CD8-positive, alpha-beta memory T cell (primary cell): Measurements from ENCODE around the gene LRRC42. TPM values are rescaled to one million over a fixed set of nuclear protein-coding genes. Genes with fewer than 3 reads are reported as not detected.
A peak's percentile ranks its signal among the peaks of the same experiment; 100 is the strongest.
"Not testable (repeated sequence)": the region's sequence is repeated elsewhere in the genome, so short reads cannot be mapped to it uniquely, and the experiment has no call there.

ENCODE experiments used
- CTCF ChIA-PET: fragments of 350-600 bp; sonication (Branson Sonifier 250); formaldehyde crosslinking; loops from one replicate; lab custom pipeline; 2021; ENCODE audit warnings: antibody characterized with exemption; lab: Charles Lee
- POLR2A ChIA-PET: fragments of 350-600 bp; sonication (Branson Sonifier 250); formaldehyde crosslinking; loops from one replicate; lab custom pipeline; 2021; ENCODE audit warnings: antibody characterized with exemption; lab: Charles Lee
- DNase-seq, 5 donors: peaks; one replicate each; pipeline versions ENCODE4 v3.0.0 to v3.0.0-alpha.2; 2020 to 2022; ENCODE audit warnings: mixed read lengths in 1 of 5
- H3K27ac ChIP-seq: one replicate; pipeline ENCODE4 v1.7.0; 2013; ENCODE audit warnings: low read depth, mild to moderate bottlenecking, low read length, moderate library complexity
- H3K27me3 ChIP-seq: 2 replicates; pipeline ENCODE4 v1.7.0; 2013; ENCODE audit warnings: low read length, mild to moderate bottlenecking; ENCODE audit not compliant: insufficient read depth, poor library complexity, severe bottlenecking
- H3K36me3 ChIP-seq: 2 replicates; pipeline ENCODE4 v1.7.0; 2013; ENCODE audit warnings: mild to moderate bottlenecking, low read length, moderate library complexity; ENCODE audit not compliant: insufficient read depth
- H3K4me1 ChIP-seq: 2 replicates; pipeline ENCODE4 v1.7.0; 2013; ENCODE audit warnings: mild to moderate bottlenecking, low read length, moderate library complexity; ENCODE audit not compliant: insufficient read depth
- H3K4me3 ChIP-seq: 2 replicates; pipeline ENCODE4 v1.7.0; 2013; ENCODE audit warnings: mild to moderate bottlenecking, low read length
- H3K9me3 ChIP-seq: 2 replicates; pipeline ENCODE4 v1.7.0; 2013; ENCODE audit warnings: mild to moderate bottlenecking, low read length
- H3K27ac Mint-ChIP-seq, 8 donors: one replicate each; pipeline ENCODE4 v1.8.0; 2020 to 2021; ENCODE audit warnings: mixed read lengths in 8 of 8, mild to moderate bottlenecking in 6 of 8, inconsistent platforms in 3 of 8, moderate library complexity in 3 of 8
- H3K27me3 Mint-ChIP-seq, 2 donors: one replicate each; pipeline ENCODE4 v1.8.0; 2020 to 2021; ENCODE audit warnings: mixed read lengths in 2 of 2, mild to moderate bottlenecking in 1 of 2, moderate library complexity in 1 of 2
- H3K36me3 Mint-ChIP-seq, 3 donors: one replicate each; pipeline ENCODE4 v1.8.0; 2020 to 2021; ENCODE audit warnings: mixed read lengths in 3 of 3, inconsistent platforms in 1 of 3, mild to moderate bottlenecking in 1 of 3
- H3K4me1 Mint-ChIP-seq, 3 donors: one replicate each; pipeline ENCODE4 v1.8.0; 2020 to 2021; ENCODE audit warnings: mixed read lengths in 3 of 3, inconsistent platforms in 1 of 3, mild to moderate bottlenecking in 1 of 3
- H3K4me3 Mint-ChIP-seq, 7 donors: one replicate each; pipeline ENCODE4 v1.8.0; 2020 to 2021; ENCODE audit warnings: mixed read lengths in 7 of 7, mild to moderate bottlenecking in 6 of 7, moderate library complexity in 4 of 7, inconsistent platforms in 2 of 7
- H3K9me3 Mint-ChIP-seq, 5 donors: one replicate each; pipeline ENCODE4 v1.8.0; 2020 to 2022; ENCODE audit warnings: mixed read lengths in 5 of 5, mild to moderate bottlenecking in 3 of 5, moderate library complexity in 2 of 5, inconsistent platforms in 1 of 5
- polyA plus RNA-seq: library from polyadenylated mRNA; unstranded; fragments of 300-500 nt; fragmentation: Illumina TruSeq; gene quantifications from one replicate; pipeline ENCODE4 v1.2.3, GENCODE V29; 2021
- total RNA-seq, 2 experiments: library from RNA; stranded (reverse); gene quantifications; one replicate each; pipeline ENCODE4 v1.2.3, GENCODE V29; 2021

LRRC42 gene
- total and polyA plus RNA-seq, 3 experiments from 2014 or later: 8.3 to 25.7 (median 23.6) TPM

DNA sequence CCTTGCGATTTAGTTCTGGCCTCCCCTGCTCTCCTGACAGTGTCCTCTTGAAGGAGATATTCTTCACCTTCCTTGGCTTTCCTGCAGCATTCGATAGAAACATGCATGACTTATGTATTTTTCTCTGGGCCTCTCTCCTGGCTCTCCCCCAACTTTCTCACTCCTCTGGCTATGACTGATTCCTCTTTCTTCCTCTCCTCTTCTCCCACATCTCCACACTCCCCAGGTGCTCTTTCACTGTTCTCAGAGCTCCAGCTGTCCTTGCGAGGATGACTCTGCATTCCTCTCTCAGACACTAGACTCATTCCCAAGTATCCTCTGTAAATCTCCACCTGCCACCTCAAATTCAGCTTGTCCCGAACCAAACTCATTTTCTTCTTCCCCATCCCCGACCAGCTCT lies 18.0 kb downstream of the LRRC42 start:
- no peak overlapping the region for H3K27ac Mint-ChIP-seq
- no peaks in the 10 kb centered on the region for H3K4me1 ChIP-seq
- H3K9me3 ChIP-seq: no peaks in the 10 kb centered on the region

GRCh38 chr1:53966794-53967193 lies 20.6 kb downstream of the LRRC42 start:
- Histone ChIP-seq H3K27ac (no peak overlapping the region), H3K36me3 (peaks cover 39% of the 10 kb centered on the region), H3K4me3 (no peak overlapping the region), H3K4me1 (no peaks in the 10 kb centered on the region), H3K9me3 (no peaks in the 10 kb centered on the region), H3K27me3 (no peaks in the 10 kb centered on the region)
- H3K27me3 Mint-ChIP-seq: peaks cover 0 to 2% of the 10 kb centered on the region in 2 donors
- H3K27ac Mint-ChIP-seq: no peak overlapping the region
- no peaks in the 10 kb centered on the region for H3K4me1 Mint-ChIP-seq
- ChIA-PET POLR2A (no interaction called here), CTCF (interaction anchor here (1.6 kb wide), 1 partner anchor 106 kb away, joined by 4 read pairs; no protein-coding TSS in a partner anchor)
- no peak for DNase-seq
- H3K9me3 Mint-ChIP-seq: no peaks in the 10 kb centered on the region
- no peak overlapping the region for H3K4me3 Mint-ChIP-seq
- H3K36me3 Mint-ChIP-seq: peaks cover 4 to 75% (median 30%) of the 10 kb centered on the region in 3 donors

More for the DNA sequence above, 18.0 kb downstream of the LRRC42 start:
- POLR2A ChIA-PET: no interaction called here
- no peak for DNase-seq
- H3K27ac ChIP-seq: no peak overlapping the region
- Mint-ChIP-seq H3K4me3 (no peak overlapping the region), H3K27me3 (no peaks in the 10 kb centered on the region), H3K4me1 (no peaks in the 10 kb centered on the region), H3K36me3 (peaks cover 4 to 81% (median 25%) of the 10 kb centered on the region in 3 donors), H3K9me3 (no peaks in the 10 kb centered on the region)
- H3K36me3 ChIP-seq: peaks cover 46% of the 10 kb centered on the region
- H3K4me3 ChIP-seq: no peak overlapping the region
- CTCF ChIA-PET: interaction anchor here (2.3 kb wide), 1 partner anchor 19 kb away, joined by 7 read pairs; the partner anchor contains the start of genes IFT25 and LRRC42
- no peaks in the 10 kb centered on the region for H3K27me3 ChIP-seq

- Histone ChIP-seq H3K9me3 (no peaks in the 10 kb centered on the region), H3K36me3 (peaks cover 31% of the 10 kb centered on the region), H3K4me1 (no peaks in the 10 kb centered on the region), H3K4me3 (no peak overlapping the region), H3K27me3 (no peaks in the 10 kb centered on the region), H3K27ac (no peak overlapping the region)
- no peak overlapping the region for H3K4me3 Mint-ChIP-seq
- no peaks in the 10 kb centered on the region for H3K9me3 Mint-ChIP-seq
- H3K4me1 Mint-ChIP-seq: no peaks in the 10 kb centered on the region
- H3K27me3 Mint-ChIP-seq: peaks cover 0 to 2% of the 10 kb centered on the region in 2 donors
- H3K36me3 Mint-ChIP-seq: peaks cover 4 to 68% (median 30%) of the 10 kb centered on the region in 3 donors
- no peak for DNase-seq
- CTCF ChIA-PET: no interaction called here
- POLR2A ChIA-PET: no interaction called here
- H3K27ac Mint-ChIP-seq: peak overlapping the region in 2 of 8 donors; percentile 52 to 63
These were observed 21.4 kb downstream of the LRRC42 start for GRCh38 chr1:53967409-53968124.

DNA sequence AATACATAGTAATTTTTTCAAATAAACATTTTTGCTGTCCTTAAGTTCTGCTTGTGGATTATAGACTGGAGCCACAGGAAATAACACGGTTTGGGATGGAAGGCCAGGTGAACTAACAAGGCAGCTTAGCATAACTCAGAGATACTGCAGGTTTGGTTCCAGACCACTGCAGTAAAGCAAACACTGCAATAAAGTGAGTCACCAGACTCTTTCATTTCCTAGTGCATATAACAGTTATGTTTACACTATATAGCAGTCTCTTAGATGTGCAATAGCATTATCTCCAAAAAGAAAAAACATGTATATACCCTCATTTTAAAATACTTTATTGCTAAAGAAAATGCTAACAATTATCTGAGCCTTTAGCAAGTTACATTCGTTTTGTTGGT lies 22.0 kb downstream of the LRRC42 start:
- no peak for DNase-seq
- Mint-ChIP-seq H3K27ac (peak overlapping the region in 1 of 8 donors; percentile 15), H3K36me3 (peaks cover 4 to 63% (median 32%) of the 10 kb centered on the region in 3 donors), H3K4me3 (no peak overlapping the region), H3K9me3 (no peaks in the 10 kb centered on the region), H3K27me3 (peaks cover 0 to 2% of the 10 kb centered on the region in 2 donors), H3K4me1 (no peaks in the 10 kb centered on the region)
- Histone ChIP-seq H3K27ac (no peak overlapping the region), H3K27me3 (no peaks in the 10 kb centered on the region), H3K9me3 (no peaks in the 10 kb centered on the region), H3K4me3 (no peak overlapping the region), H3K36me3 (peaks cover 26% of the 10 kb centered on the region), H3K4me1 (no peaks in the 10 kb centered on the region)
- ChIA-PET CTCF (no interaction called here), POLR2A (no interaction called here)

DNA sequence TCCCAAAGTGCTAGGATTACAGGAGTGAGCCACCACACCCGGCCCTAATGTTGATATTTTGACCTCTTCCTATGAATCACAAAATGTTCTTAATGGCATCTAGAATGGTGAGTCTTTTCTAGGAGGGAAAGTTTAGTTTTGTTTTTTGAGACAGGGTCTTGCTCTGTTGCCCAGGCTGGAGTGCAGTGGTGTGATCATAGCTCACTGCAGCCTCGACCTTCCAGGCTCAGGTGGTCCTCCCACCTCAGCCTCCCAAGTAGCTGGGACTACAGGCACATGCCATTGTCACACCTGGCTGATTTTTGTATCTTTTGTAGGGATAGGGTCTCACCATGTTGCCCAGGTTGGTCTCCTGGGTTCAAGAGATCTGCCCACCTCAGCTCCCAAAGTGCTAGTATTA lies 23.2 kb downstream of the LRRC42 start:
- H3K9me3 ChIP-seq, H3K4me1 Mint-ChIP-seq, H3K27ac Mint-ChIP-seq, DNase-seq, H3K27ac ChIP-seq, H3K9me3 Mint-ChIP-seq, H3K27me3 Mint-ChIP-seq, H3K4me3 ChIP-seq, CTCF ChIA-PET, H3K4me1 ChIP-seq, POLR2A ChIA-PET, H3K27me3 ChIP-seq, H3K4me3 Mint-ChIP-seq: not testable (repeated sequence)
- peaks cover 3 to 53% (median 32%) of the 10 kb centered on the region in 3 donors for H3K36me3 Mint-ChIP-seq
- peaks cover 21% of the 10 kb centered on the region for H3K36me3 ChIP-seq

DNA sequence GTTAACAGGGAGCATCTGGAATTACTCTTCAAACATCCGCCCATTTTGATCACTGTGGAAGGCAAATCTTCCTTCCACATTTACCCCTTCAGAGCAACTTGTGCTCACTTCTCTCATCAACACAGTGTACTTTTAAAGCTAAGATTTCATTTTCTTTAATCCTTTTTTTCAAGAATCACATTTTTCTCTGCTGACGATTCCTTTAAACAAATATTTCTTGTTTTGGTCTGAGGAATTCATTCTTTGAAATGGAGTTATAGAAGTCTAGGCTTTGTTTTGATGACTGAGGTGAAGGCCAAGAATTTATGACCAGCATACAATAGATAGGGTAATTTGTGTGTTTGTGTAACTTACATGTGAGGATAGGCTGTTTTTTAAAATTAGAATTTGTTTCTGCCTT lies 25.6 kb downstream of the LRRC42 start:
- H3K27me3 Mint-ChIP-seq: peaks cover 0 to 4% of the 10 kb centered on the region in 2 donors
- ChIA-PET CTCF (interaction anchor here (1.4 kb wide), 1 partner anchor 111 kb away, joined by 3 read pairs; no protein-coding TSS in a partner anchor), POLR2A (no interaction called here)

GRCh38 chr1:53975861-53976260 lies 29.7 kb downstream of the LRRC42 start:
- Histone ChIP-seq H3K36me3 (no peaks in the 10 kb centered on the region), H3K9me3 (no peaks in the 10 kb centered on the region), H3K4me1 (no peaks in the 10 kb centered on the region), H3K27me3 (no peaks in the 10 kb centered on the region), H3K4me3 (no peak overlapping the region), H3K27ac (no peak overlapping the region)
- no peak overlapping the region for H3K4me3 Mint-ChIP-seq
- peaks cover 2 to 4% of the 10 kb centered on the region in 2 donors for H3K27me3 Mint-ChIP-seq
- ChIA-PET CTCF (no interaction called here), POLR2A (no interaction called here)
- peaks cover 0 to 9% (median 5%) of the 10 kb centered on the region in 3 donors for H3K36me3 Mint-ChIP-seq
- no peak for DNase-seq
- no peaks in the 10 kb centered on the region for H3K4me1 Mint-ChIP-seq
- H3K9me3 Mint-ChIP-seq: no peaks in the 10 kb centered on the region
- no peak overlapping the region for H3K27ac Mint-ChIP-seq

More for the DNA sequence above, 25.6 kb downstream of the LRRC42 start:
- Histone ChIP-seq H3K27ac (no peak overlapping the region), H3K4me3 (no peak overlapping the region), H3K27me3 (no peaks in the 10 kb centered on the region), H3K36me3 (peaks cover 14% of the 10 kb centered on the region), H3K4me1 (no peaks in the 10 kb centered on the region), H3K9me3 (no peaks in the 10 kb centered on the region)
- no peak for DNase-seq
- Mint-ChIP-seq H3K9me3 (no peaks in the 10 kb centered on the region), H3K4me1 (no peaks in the 10 kb centered on the region), H3K4me3 (no peak overlapping the region), H3K36me3 (peaks cover 0 to 36% (median 28%) of the 10 kb centered on the region in 3 donors), H3K27ac (no peak overlapping the region)

DNA sequence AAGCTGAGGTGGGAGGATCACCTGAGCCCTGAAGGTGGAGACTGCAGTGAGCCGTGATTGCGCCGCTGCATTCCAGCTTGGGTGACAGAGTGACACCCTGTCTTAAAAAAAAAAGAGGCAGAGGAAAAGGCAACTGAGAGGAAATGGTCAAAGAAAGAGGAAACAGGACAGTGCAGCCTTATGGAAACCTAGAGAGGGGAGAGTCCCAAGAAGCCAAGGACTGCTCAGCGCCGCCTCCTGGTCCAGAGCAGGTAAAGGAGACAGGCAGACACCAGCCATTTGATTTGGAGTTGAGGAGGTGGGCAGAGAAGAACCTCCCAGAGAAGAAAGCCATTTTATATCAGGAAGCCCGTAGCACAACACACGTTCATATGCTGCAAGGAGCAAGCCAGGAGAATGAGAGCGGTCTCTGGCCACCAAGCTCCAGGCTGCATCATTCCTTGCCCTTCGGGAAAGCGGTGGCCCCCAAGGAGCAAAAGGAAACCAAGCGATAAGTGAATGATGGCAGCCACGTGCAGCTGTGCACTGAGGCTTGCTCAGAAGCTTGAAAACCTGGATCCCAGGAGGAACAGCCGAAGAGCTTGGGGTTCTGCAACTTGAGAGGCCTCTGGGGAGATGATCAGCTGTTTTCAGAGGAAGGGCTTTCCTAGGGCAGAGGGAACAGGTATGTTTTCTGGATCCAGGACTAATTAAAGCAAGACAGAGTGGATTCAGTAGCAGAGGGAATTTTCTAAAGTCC lies 33.7 kb downstream of the LRRC42 start:
- H3K4me3 ChIP-seq: no peak overlapping the region
- POLR2A ChIA-PET: no interaction called here

More for the DNA sequence above, 33.7 kb downstream of the LRRC42 start:
- no peak for DNase-seq
- Mint-ChIP-seq H3K27ac (peak overlapping the region in 1 of 8 donors; percentile 73), H3K9me3 (no peaks in the 10 kb centered on the region), H3K4me1 (no peaks in the 10 kb centered on the region), H3K4me3 (no peak overlapping the region), H3K36me3 (peaks cover 0 to 2% (median 0%) of the 10 kb centered on the region in 3 donors), H3K27me3 (peaks cover 2 to 10% of the 10 kb centered on the region in 2 donors)
- CTCF ChIA-PET: no interaction called here
- Histone ChIP-seq H3K4me1 (no peaks in the 10 kb centered on the region), H3K36me3 (no peaks in the 10 kb centered on the region), H3K9me3 (no peaks in the 10 kb centered on the region), H3K27me3 (no peaks in the 10 kb centered on the region), H3K27ac (no peak overlapping the region)
